HepG2 (cell line): ENCODE data around the gene TSR1. TPM values are rescaled to one million over a fixed set of nuclear protein-coding genes. Genes with fewer than 3 reads are reported as not detected.

ENCODE experiments used
- ATAC-seq: fragments of 200-7000 bp; cut with Tn5 transposase; 3 replicates; pipeline ENCODE4 v1.9.1; 2020; ENCODE audit warnings: mild to moderate bottlenecking, moderate library complexity
- BruUV-seq: library from RNA; stranded (reverse); fragments of 400-500 nt; replicated peaks from 2 replicates; lab custom pipeline; 2021; lab: Mats Ljungman, UMichigan
- CTCF ChIA-PET: fragments of 300-600 bp; formaldehyde crosslinking; extraction: SDS; loops from one replicate; lab custom pipeline; 2021; ENCODE audit warnings: low total read pairs, inconsistent platforms, low intra/inter-chr PET ratio; lab: Yijun Ruan, JAX
- POLR2A ChIA-PET: fragments of 350-600 bp; sonication (Branson Sonifier 250); formaldehyde crosslinking; loops from one replicate; lab custom pipeline; 2020; ENCODE audit warnings: antibody characterized with exemption, inconsistent platforms; lab: Yijun Ruan, JAX
- DNase-seq: peaks from one replicate; pipeline ENCODE4 v3.0.0-alpha.2; 2015; ENCODE audit warnings: low spot score
- FAIRE-seq: peaks from 3 replicates; lab custom pipeline; 2011; peaks lifted over from hg19 to GRCh38; lab: Jason Lieb, UNC
- H2AFZ ChIP-seq: one replicate; pipeline ENCODE4 v1.6.1; 2011; ENCODE audit warnings: low read length, inconsistent platforms
- H3K27ac ChIP-seq: fragments of 300-600 bp; 3 replicates; pipeline ENCODE4 v1.8.0; 2011; ENCODE audit warnings: mixed run types, mild to moderate bottlenecking, mixed read lengths, low read length, inconsistent platforms; ENCODE audit not compliant: insufficient read depth; ENCODE audit errors: extremely low read length
- H3K27me3 ChIP-seq, 2 experiments: fragments of 200-600 bp in 1 of 2; 2 replicates in 1 of 2; 3 replicates in 1 of 2; pipeline versions ENCODE4 v1.6.0 to v1.8.0; 2011; ENCODE audit warnings: low read length in 2 of 2, mild to moderate bottlenecking in 2 of 2, moderate library complexity in 2 of 2, inconsistent platforms in 1 of 2; ENCODE audit not compliant: insufficient read depth in 2 of 2, control insufficient read depth in 1 of 2
- H3K36me3 ChIP-seq, 2 experiments: fragments of 200-600 bp in 1 of 2; replicated peaks in 1 of 2; 2 replicates in 1 of 2; 3 replicates in 1 of 2; pipeline versions ENCODE4 v1.5.1 to v1.8.0; 2011; ENCODE audit warnings: low read length in 2 of 2, inconsistent platforms in 1 of 2; ENCODE audit not compliant: insufficient read depth in 2 of 2, control insufficient read depth in 1 of 2
- H3K4me1 ChIP-seq: 2 replicates; pipeline ENCODE4 v1.5.1; 2012; ENCODE audit warnings: low read length, inconsistent platforms; ENCODE audit not compliant: insufficient read depth
- H3K4me2 ChIP-seq: 2 replicates; pipeline ENCODE4 v1.6.0; 2011; ENCODE audit warnings: low read depth, low read length, inconsistent platforms
- H3K4me3 ChIP-seq, 3 experiments: fragments of 200-600 bp in 1 of 3; sonication (generic), shearing (Covaris generic) in 1 of 3; replicated peaks in 1 of 3; 2 replicates each; pipeline ENCODE4 v1.5.1; 2011 to 2016; ENCODE audit warnings: low read length in 3 of 3, inconsistent platforms in 2 of 3, low read depth in 2 of 3, mild to moderate bottlenecking in 2 of 3, control low read depth in 1 of 3, mixed read lengths in 1 of 3; ENCODE audit not compliant: insufficient read depth in 1 of 3
- H3K79me2 ChIP-seq: one replicate; pipeline ENCODE4 v1.6.1; 2011; ENCODE audit warnings: low read length, inconsistent platforms; ENCODE audit not compliant: insufficient read depth
- H3K9ac ChIP-seq: 2 replicates; pipeline ENCODE4 v1.6.0; 2011; ENCODE audit warnings: mild to moderate bottlenecking, low read depth, low read length, inconsistent platforms; ENCODE audit not compliant: insufficient read depth
- H3K9me3 ChIP-seq: 2 replicates; pipeline ENCODE4 v1.5.1; 2012; ENCODE audit warnings: mild to moderate bottlenecking, low read length
- H4K20me1 ChIP-seq: 2 replicates; pipeline ENCODE4 v1.6.0; 2011; ENCODE audit warnings: inconsistent platforms, mild to moderate bottlenecking, low read length, moderate library complexity; ENCODE audit not compliant: insufficient read depth
- ARHGAP35 ChIP-seq: sonication (generic); formaldehyde crosslinking; IDR thresholded peaks from 2 replicates; pipeline ENCODE4 v1.9.0; 2022; ENCODE audit warnings: mild to moderate bottlenecking, inconsistent platforms, moderate library complexity, missing genetic modification reagents, borderline replicate concordance
- BHLHE40 ChIP-seq: IDR thresholded peaks from 2 replicates; pipeline ENCODE4 v1.6.1; 2011; ENCODE audit warnings: low read length, improper control_type of control experiment
- HNF4A ChIP-seq: sonication (generic); formaldehyde crosslinking; IDR thresholded peaks from 2 replicates; pipeline ENCODE4 v1.4.0; 2020; ENCODE audit warnings: missing genetic modification reagents
- POGZ ChIP-seq: sonication (generic); formaldehyde crosslinking; IDR thresholded peaks from 2 replicates; pipeline ENCODE4 v1.4.0; 2020; ENCODE audit warnings: mild to moderate bottlenecking, missing genetic modification reagents
- POLR2A ChIP-seq, 2 experiments: IDR thresholded peaks; 2 replicates each; pipeline ENCODE4 v1.6.1; 2011; ENCODE audit warnings: low read depth in 2 of 2, low read length in 2 of 2, mild to moderate bottlenecking in 1 of 2, moderate library complexity in 1 of 2; ENCODE audit not compliant: insufficient read depth in 1 of 2
- RBM22 ChIP-seq: fragments of 200-400 bp; formaldehyde crosslinking; optimal IDR thresholded peaks from 2 replicates; pipeline ENCODE3; 2017; ENCODE audit warnings: mild to moderate bottlenecking, low read length, moderate library complexity
- SPEN ChIP-seq: sonication (generic); formaldehyde crosslinking; IDR thresholded peaks from 2 replicates; pipeline ENCODE4 v1.5.1; 2020; ENCODE audit warnings: low read depth, mild to moderate bottlenecking, missing genetic modification reagents
- ZNF33B ChIP-seq: sonication (generic); formaldehyde crosslinking; IDR thresholded peaks from 2 replicates; pipeline ENCODE4 v1.5.1; 2020; ENCODE audit warnings: mild to moderate bottlenecking, missing genetic modification reagents
- WGBS: methylation state at CpG from one replicate; pipeline ENCODE4 v1.1.6; 2017; ENCODE audit warnings: low lambda C conversion rate; 5-methylcytosine and 5-hydroxymethylcytosine counted together
- in situ Hi-C: cut with HindIII; loops from 2 replicates; pipeline ENCODE4 v1.10.0; 2017; ENCODE audit warnings: low pct_unique_long_range_greater_than_20kb; ENCODE audit not compliant: extremely low pct_ligation_motif_present
- intact Hi-C: fragments of 100-400 bp; cut with micrococcal nuclease; formaldehyde crosslinking; loops from one replicate; pipeline ENCODE4 v1.10.0; 2022; ENCODE audit not compliant: unreplicated experiment
- polyA plus RNA-seq, 8 experiments: library from polyadenylated mRNA; depleted of rRNA in 3 of 8; stranded (reverse) in 7 of 8; unstranded in 1 of 8; fragments of >200 nt; fragmentation: Illumina TruSeq in 4 of 8; extraction: Trizol in 4 of 8; gene quantifications; 2 replicates each; pipeline versions ENCODE4 v1.2.1 to v1.2.3, GENCODE V29; 2011 to 2016; ENCODE audit warnings: low read depth in 4 of 8, missing spikeins in 1 of 8, mixed read lengths in 1 of 8; ENCODE audit not compliant: insufficient read depth in 1 of 8
- total RNA-seq, 5 experiments: library from RNA; depleted of rRNA; stranded (reverse); fragments of >200 nt; fragmentation: Illumina TruSeq; extraction: Trizol; gene quantifications; 2 replicates each; pipeline ENCODE4 v1.2.3, GENCODE V29; 2016; ENCODE audit warnings: low read depth in 1 of 5
- TF ChIP-seq, protein P1 (sequence below): sonication (generic); formaldehyde crosslinking; IDR thresholded peaks from 2 replicates; pipeline ENCODE4 v1.4.0; 2020; ENCODE audit warnings: missing genetic modification reagents, mild to moderate bottlenecking, borderline replicate concordance
- TF ChIP-seq, protein P2 (sequence below): sonication (generic); formaldehyde crosslinking; IDR thresholded peaks from 2 replicates; pipeline ENCODE4 v1.5.1; 2020; ENCODE audit warnings: missing genetic modification reagents, mild to moderate bottlenecking, borderline replicate concordance
- TF ChIP-seq, protein P3 (sequence below): sonication (generic); formaldehyde crosslinking; IDR thresholded peaks from 2 replicates; pipeline ENCODE4 v1.4.0; 2020; ENCODE audit warnings: missing genetic modification reagents

TSR1 gene
- total and polyA plus RNA-seq, 2 of the 13 experiments (the other 11 are each of a cell fraction or from before 2014, with no cell fraction given), result 7.1 to 65.8 TPM

DNA sequence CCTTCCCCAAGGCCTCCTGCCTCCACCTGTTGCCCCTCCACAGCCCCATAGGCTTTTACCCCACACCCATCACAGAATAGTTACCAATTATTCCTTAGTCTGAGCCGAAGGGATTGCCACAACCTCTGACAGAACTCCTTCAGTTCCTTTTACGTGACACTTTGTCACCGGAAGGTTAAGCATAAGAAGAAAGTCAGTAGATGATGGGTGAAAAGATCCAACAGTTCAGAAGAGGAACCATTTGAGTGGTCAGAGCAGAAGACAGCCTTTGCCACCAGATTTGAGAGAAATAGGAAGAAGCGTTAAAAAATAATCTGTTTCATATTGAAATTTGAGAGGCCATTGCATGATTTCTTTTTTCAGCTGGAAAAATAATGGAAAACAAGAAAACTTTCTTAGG is 31.3 kb downstream of the TSR1 start (continued):
- TF ChIP-seq, protein P1, sequence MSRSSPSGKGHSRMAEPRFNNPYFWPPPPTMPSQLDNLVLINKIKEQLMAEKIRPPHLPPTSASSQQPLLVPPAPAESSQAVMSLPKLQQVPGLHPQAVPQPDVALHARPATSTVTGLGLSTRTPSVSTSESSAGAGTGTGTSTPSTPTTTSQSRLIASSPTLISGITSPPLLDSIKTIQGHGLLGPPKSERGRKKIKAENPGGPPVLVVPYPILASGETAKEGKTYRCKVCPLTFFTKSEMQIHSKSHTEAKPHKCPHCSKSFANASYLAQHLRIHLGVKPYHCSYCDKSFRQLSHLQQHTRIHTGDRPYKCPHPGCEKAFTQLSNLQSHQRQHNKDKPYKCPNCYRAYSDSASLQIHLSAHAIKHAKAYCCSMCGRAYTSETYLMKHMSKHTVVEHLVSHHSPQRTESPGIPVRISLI, result no peak
- TF ChIP-seq, protein P2, sequence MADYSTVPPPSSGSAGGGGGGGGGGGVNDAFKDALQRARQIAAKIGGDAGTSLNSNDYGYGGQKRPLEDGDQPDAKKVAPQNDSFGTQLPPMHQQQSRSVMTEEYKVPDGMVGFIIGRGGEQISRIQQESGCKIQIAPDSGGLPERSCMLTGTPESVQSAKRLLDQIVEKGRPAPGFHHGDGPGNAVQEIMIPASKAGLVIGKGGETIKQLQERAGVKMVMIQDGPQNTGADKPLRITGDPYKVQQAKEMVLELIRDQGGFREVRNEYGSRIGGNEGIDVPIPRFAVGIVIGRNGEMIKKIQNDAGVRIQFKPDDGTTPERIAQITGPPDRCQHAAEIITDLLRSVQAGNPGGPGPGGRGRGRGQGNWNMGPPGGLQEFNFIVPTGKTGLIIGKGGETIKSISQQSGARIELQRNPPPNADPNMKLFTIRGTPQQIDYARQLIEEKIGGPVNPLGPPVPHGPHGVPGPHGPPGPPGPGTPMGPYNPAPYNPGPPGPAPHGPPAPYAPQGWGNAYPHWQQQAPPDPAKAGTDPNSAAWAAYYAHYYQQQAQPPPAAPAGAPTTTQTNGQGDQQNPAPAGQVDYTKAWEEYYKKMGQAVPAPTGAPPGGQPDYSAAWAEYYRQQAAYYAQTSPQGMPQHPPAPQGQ (CRISPR knock-in tag), result no peak
- TF ChIP-seq POLR2A (IDR thresholded peaks at IDR 0.05; ENCODE audit: insufficient read depth in 1 of 2, low read depth in 2 of 2, low read length in 2 of 2), result no peak
- TF ChIP-seq, all 625 proteins: peak for 0

DNA sequence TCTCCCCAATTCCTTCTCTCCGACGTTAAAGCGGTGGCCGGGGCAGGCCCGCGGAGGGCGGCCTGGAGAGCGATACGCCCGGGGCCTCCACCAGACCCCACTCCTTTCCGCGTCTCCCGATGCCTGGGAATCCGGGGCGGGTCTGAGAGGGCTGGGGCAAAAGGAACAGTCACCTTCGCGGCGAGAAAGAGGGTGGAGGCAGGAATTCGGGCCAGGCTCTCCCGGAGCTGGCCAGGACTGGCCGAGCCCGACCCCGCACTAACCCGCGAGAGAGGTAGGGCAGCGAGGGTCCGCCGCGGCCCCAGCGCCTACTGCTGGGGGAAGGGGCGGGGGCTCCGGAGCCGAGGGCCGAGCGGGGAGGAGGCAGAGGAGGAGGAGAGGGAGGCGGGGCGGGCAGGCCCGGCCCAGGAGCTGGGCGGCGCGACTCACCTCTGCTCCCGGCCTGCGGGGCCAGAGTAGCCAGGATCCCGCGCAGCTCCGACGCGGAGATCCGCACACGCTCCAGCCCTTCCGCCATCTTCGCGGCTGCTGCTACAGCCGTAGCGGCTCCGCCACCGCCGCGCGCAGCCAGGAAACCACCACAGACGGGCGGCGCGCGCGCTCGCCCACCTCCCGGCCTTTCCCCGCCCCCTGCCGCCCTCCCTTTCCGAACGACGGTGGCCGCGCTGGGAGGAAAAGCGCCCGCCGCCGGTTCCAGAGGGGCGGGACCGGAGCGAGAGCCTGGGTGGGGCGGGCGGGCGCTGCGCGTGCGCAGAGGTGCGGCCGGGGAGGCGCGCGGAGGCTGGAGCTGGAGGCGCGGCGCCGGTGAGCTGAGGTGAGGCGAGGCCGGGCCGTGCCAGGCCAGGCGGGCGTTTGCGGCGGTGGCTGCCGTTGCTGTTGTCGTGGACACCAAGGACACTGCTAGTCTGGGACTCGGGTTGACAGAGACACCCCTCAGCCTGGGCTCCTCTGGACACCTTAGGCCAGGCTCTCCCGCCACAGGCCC is 32.8 kb downstream of the TSR1 start, which contains the start of the genes SMG6 and SRR:
TSS of gene SMG6 (minus strand) at position 582 of the 985 bp plus-strand sequence. CDS start at position 517, 65 bp downstream.
TSS of gene SRR (plus strand) at position 747 of the 985 bp plus-strand sequence. CDS start 11,611 bp downstream, outside the sequence.
- ChIA-PET POLR2A (interaction anchor here (0.6 to 3.0 kb wide), 8 partner anchors 11 to 262 kb away, joined by 3 to 23 read pairs (median 4); partner anchors contain the start of genes HIC1, METTL16, OVCA2 and SGSM2), CTCF (no interaction called here)
- H3K9ac ChIP-seq, result peak within 1 kb of the TSS; percentile 91
- no peaks in the 10 kb centered on the region for H3K9me3 ChIP-seq
- ATAC-seq (peak; percentile 95), FAIRE-seq (no peak), DNase-seq (peak; percentile 74)
- H4K20me1 ChIP-seq, result 0 out of 2 replicates have a peak, but pooled peaks cover 3% of the 10 kb centered on the region
- intact Hi-C loops (no loop called here), in situ Hi-C loops (no loop called here)
- peak within 1 kb of the TSS; percentile 75 to 92 (median 91) for H3K4me3 ChIP-seq
- H3K4me1 ChIP-seq, result peaks cover 25% of the 10 kb centered on the region
- no peaks in the 10 kb centered on the region; a peak in 1 of 5 replicates for H3K27me3 ChIP-seq
- no peak within 1 kb of the TSS for H2AFZ ChIP-seq
- BruUV-seq, result no TSS peak
- 0% methylated on average over 24 of the region's 108 CpGs for WGBS
- peaks cover 6 to 17% of the 10 kb centered on the region in 2 experiments; a peak in 3 of 5 replicates for H3K36me3 ChIP-seq
- H3K79me2 ChIP-seq, result peaks cover 19% of the 10 kb centered on the region
- H3K4me2 ChIP-seq, result peak within 1 kb of the TSS; percentile 81
- H3K27ac ChIP-seq, result peak within 1 kb of the TSS; percentile 92
- TF ChIP-seq HNF4A (CRISPR knock-in tag) (no peak), ZNF33B (0 out of 2 replicates have a peak, but pooled peaks have one; percentile 23), POGZ (CRISPR knock-in tag) (0 out of 2 replicates have a peak, but pooled peaks have one; percentile 5), RBM22 (no peak), BHLHE40 (no peak), SPEN (CRISPR knock-in tag) (peak; percentile 69; the same call in 1 of the 2 replicates), ARHGAP35 (0 out of 2 replicates have a peak, but pooled peaks have one; percentile 29)
- TF ChIP-seq, protein P3, sequence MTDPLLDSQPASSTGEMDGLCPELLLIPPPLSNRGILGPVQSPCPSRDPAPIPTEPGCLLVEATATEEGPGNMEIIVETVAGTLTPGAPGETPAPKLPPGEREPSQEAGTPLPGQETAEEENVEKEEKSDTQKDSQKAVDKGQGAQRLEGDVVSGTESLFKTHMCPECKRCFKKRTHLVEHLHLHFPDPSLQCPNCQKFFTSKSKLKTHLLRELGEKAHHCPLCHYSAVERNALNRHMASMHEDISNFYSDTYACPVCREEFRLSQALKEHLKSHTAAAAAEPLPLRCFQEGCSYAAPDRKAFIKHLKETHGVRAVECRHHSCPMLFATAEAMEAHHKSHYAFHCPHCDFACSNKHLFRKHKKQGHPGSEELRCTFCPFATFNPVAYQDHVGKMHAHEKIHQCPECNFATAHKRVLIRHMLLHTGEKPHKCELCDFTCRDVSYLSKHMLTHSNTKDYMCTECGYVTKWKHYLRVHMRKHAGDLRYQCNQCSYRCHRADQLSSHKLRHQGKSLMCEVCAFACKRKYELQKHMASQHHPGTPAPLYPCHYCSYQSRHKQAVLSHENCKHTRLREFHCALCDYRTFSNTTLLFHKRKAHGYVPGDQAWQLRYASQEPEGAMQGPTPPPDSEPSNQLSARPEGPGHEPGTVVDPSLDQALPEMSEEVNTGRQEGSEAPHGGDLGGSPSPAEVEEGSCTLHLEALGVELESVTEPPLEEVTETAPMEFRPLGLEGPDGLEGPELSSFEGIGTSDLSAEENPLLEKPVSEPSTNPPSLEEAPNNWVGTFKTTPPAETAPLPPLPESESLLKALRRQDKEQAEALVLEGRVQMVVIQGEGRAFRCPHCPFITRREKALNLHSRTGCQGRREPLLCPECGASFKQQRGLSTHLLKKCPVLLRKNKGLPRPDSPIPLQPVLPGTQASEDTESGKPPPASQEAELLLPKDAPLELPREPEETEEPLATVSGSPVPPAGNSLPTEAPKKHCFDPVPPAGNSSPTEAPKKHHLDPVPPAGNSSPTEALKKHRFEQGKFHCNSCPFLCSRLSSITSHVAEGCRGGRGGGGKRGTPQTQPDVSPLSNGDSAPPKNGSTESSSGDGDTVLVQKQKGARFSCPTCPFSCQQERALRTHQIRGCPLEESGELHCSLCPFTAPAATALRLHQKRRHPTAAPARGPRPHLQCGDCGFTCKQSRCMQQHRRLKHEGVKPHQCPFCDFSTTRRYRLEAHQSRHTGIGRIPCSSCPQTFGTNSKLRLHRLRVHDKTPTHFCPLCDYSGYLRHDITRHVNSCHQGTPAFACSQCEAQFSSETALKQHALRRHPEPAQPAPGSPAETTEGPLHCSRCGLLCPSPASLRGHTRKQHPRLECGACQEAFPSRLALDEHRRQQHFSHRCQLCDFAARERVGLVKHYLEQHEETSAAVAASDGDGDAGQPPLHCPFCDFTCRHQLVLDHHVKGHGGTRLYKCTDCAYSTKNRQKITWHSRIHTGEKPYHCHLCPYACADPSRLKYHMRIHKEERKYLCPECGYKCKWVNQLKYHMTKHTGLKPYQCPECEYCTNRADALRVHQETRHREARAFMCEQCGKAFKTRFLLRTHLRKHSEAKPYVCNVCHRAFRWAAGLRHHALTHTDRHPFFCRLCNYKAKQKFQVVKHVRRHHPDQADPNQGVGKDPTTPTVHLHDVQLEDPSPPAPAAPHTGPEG, result peak; percentile 77; the same call in 1 of the 2 replicates
